AG20443 (cell line): ENCODE data around the gene CABP5.

ENCODE experiments used
- DNase-seq: peaks from one replicate; pipeline ENCODE4 v3.0.0; 2012; ENCODE audit warnings: low spot score, mixed read lengths

The CABP5 gene

GRCh38 chr19:48030073-48030472 is 13.8 kb downstream of the CABP5 start:
- no peak for DNase-seq

GRCh38 chr19:48029431-48029830 is 14.4 kb downstream of the CABP5 start:
- no peak for DNase-seq

- DNase-seq, result no peak
Observed at GRCh38 chr19:48025480-48025879, 18.4 kb downstream of the CABP5 start.

GRCh38 chr19:48023518-48023917 is 20.4 kb downstream of the CABP5 start:
- no peak for DNase-seq

GRCh38 chr19:48023011-48023410 is 20.9 kb downstream of the CABP5 start:
- DNase-seq, result no peak

GRCh38 chr19:48020686-48021085 is 23.2 kb downstream of the CABP5 start:
- no peak for DNase-seq

- DNase-seq, result no peak
Observed at GRCh38 chr19:48010932-48011758, 32.7 kb downstream of the CABP5 start.

- DNase-seq, result no peak
Observed at GRCh38 chr19:48006762-48007161, 37.1 kb downstream of the CABP5 start.

GRCh38 chr19:48004236-48004635 is 39.6 kb downstream of the CABP5 start:
- no peak for DNase-seq

GRCh38 chr19:48000846-48001245 is 43.0 kb downstream of the CABP5 start:
- DNase-seq, result no peak

- no peak for DNase-seq
Observed at GRCh38 chr19:47998800-47999199, 45.1 kb downstream of the CABP5 start.

GRCh38 chr19:47996230-47996727 is 47.6 kb downstream of the CABP5 start:
- DNase-seq, result no peak

GRCh38 chr19:47994209-47994802 is 49.6 kb downstream of the CABP5 start, which contains the start of gene ELSPBP1:
Gene ELSPBP1 (plus strand): TSS chr19:47994632. CDS start chr19:48008668, 14,036 bp downstream.
- DNase-seq, result no peak

- no peak for DNase-seq
Observed at GRCh38 chr19:47992070-47992469, 51.8 kb downstream of the CABP5 start, which contains the start of gene BSPH1. Gene BSPH1 (minus strand): TSS chr19:47992170. CDS start chr19:47992081, 89 bp downstream.

- DNase-seq, result no peak
Observed at GRCh38 chr19:47991191-47991808, 52.6 kb downstream of the CABP5 start.
